Measurements from ENCODE around the gene MMP27.

DNA sequence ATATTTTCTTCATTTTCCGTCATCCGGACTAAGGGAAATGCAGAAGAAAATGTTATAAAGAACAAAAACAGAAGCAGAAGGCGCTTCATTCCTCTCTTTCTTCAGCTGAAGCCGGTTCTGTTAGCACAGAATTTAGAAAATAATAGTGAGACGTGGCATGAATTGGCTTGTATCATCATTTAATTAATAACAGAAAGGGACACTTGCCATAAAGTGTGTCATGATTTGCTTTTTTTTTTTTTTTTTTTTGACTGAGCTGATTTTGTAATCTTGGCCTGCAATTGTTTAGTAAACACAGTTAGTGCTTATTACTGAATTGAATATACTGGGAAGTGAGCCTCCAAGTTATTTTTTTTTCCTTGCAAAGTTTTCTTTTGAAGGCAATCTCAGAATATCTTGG is at the start of gene MMP27:
- TF ChIP-seq POLR2A (IDR thresholded peaks at IDR 0.05; ENCODE audit: low read depth, low read length): no peak
- TF ChIP-seq POLR2AphosphoS5 (IDR thresholded peaks at IDR 0.05; ENCODE audit: low read depth, low read length): no peak
- TF ChIP-seq TAF1 (IDR thresholded peaks at IDR 0.05; ENCODE audit: low read depth, low read length): no peak
- no peak for TF ChIP-seq PAX5 (IDR thresholded peaks at IDR 0.05; ENCODE audit: insufficient read depth, low read length, severe bottlenecking)

Data from GM12891 (cell line).